NCI-H774 (cell line): Measurements from ENCODE around the gene MYL10.
"Not testable (repeated sequence)": the region's sequence is repeated elsewhere in the genome, so short reads cannot be mapped to it uniquely, and the experiment has no call there.

Experiments used
- DNase-seq: peaks from one replicate; lab custom pipeline; 2025; lab: John Stamatoyannopoulos, UW

The MYL10 gene

DNA sequence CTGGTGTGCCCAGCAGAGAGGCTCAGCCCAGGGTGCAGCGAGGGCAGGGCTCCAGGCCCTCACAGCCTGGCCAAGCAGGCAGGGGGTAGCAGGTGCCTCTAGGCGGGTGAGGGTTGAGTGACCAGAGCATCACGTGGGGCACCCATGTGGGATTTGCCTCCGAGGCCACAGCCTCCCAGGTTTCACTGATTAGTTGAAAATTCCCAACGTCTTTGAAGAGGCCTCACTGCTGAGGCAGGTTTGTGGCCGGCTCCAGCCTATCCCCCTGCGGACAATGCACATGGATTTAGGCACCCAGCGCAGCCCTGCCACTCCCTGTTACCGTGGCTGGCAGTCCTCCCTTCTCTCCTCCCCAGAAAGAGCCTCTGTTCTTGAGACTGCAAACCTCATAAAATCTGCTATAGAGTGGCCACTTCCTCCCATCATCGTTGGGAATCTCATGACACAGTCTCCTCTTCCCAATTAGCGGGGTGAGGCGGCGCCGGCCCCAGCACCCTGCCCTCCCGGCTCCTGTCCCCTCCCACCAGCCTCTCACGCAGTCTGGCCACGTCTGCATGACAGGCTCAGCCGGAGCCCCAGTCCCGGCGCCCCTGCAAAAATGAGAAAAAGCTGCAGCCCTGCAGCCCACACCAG, 10.8 kb downstream of the MYL10 start:
- no peak for DNase-seq

DNA sequence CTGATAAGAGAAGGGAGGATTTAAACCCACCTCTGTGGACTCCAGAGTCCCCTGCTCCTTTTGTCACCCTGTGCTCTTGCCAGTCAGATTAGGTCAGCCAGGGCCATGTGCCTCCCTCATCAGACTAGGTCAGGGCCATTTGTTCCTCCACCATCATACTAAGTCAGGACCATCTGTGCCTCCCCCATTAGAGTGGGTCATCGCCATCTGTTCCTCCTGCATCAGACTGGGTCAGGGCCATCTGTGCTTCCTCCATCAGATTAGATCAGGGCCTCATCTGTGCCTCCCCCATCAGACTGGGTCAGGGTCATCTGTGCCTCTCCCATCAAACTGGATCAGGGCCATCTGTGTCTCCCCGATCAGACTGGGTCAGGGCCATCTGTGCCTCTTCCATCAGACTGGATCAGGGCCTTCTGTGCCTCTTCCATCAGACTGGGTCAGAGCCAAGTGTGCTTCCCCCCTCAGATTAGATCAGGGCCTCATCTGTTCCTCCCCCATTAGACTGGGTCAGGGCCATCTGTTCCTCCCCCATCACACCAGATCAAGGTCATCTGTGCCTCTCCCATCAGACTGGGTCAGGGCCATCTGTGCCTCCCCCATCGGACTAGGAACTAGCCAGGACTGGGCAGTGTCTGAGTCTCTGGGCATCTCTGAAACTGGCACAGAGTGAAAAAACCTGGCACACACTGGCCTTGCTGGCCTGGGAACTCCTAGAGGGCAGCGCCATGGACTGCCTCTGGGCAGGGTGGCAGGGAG, 11.5 kb downstream of the MYL10 start:
- no peak for DNase-seq

DNA sequence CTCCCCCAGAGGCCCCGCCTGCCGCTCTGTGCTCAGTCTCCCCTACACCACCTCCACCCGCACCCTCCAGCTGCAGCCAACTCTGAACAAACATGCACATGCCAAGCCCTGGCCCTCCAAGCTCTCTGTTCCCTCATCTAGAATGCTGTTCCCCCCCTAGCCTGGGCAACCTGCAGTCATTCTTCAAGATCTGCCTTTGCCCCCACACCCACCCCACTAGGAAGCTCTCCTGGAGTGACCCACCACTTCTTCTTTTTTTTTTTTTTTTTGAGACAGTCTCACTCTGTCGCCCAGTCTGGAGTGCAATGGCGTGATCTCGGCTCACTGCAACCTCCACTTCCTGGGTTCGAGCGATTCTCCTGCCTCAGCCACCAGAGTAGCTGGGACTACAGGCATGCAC, 13.7 kb downstream of the MYL10 start:
- no peak for DNase-seq

DNA sequence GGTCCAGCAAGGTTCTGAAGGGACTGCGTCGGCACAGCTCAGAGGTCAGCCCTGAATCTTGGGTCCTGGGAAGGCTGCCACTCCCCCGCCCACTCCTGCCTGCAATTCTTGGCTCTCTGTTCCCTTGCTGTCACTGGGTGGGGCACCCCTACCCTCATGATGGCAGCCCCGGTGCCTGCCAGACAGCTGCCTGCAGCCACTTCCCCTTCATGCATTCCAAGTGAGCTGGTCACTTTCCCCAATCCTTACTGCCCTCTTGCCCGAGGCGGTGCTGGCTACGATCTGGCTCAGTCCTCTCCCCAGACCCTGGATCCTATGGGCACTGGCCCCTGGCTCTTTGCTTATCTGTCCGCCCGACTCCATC, 14.2 kb downstream of the MYL10 start:
- DNase-seq, result no peak

DNA sequence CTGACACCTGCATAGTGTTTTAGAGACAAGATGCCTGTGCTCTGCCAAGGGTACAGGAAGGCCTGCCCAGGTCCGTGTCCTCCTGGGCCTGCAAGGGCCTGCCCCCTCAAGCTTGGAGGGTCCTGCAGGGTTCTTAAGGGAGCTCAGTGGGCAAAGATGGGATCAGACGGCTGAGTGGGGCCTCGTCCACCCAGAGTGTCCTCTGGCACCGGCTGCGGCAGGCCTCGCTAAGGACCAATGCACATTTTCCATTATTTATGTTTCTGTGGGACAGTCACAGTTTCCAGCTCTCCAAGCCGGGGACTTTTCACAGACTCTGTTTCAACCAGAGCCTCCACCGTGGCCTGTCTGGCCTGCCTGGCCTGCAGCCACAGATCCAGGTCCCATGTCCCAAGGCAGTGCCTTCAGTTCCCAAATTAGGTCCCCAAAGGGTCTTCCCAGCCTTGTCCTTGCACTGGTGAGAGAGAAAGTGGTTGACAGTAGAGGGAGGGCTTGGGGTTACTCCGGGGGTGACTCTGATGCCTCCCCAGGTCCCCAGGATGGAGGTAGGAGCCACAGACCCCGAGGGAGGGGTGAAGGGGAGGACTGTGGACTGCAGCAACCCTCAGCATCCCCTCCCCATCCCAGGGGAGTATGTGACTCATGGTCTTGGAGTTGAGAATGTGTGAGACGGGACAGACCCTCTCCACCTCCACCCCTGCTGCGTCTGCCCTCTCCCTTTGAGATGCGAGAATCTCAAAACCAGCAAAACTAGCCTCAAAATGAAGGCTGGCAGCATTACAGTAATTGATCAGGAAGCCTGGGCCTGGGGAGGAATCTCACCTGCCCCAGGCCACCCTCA, 14.8 kb downstream of the MYL10 start:
- DNase-seq, result no peak

DNA sequence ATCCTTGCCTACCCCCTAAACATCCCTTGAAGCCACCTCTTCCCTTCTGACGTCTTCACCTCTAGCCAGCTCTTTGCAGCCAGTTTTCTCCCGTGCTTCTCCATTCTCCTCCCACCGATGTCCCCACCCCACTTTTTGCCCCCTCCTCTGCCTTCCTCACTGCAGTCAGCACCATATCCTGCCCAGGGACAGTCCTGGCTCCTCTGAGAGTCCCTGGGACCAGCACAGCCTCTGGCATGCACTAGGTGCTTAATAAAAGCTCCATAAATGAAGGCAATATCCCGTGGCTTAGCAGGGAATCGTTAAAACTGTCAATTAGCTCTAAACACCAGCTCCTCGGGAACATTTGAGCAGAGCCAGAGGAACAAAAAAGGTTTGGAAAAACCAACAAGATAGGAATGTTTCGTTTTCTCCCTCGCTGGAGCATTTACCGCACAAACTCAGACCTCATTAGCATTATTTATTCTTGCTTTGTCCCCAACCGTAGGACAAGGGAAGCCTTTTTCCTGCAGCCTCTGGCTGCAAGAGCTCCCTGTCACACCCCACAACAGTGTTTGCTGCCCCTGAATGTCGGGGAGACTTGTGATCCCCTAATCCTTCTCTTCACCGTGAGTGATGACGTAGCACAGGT, 16.1 kb downstream of the MYL10 start:
- DNase-seq, result no peak

DNA sequence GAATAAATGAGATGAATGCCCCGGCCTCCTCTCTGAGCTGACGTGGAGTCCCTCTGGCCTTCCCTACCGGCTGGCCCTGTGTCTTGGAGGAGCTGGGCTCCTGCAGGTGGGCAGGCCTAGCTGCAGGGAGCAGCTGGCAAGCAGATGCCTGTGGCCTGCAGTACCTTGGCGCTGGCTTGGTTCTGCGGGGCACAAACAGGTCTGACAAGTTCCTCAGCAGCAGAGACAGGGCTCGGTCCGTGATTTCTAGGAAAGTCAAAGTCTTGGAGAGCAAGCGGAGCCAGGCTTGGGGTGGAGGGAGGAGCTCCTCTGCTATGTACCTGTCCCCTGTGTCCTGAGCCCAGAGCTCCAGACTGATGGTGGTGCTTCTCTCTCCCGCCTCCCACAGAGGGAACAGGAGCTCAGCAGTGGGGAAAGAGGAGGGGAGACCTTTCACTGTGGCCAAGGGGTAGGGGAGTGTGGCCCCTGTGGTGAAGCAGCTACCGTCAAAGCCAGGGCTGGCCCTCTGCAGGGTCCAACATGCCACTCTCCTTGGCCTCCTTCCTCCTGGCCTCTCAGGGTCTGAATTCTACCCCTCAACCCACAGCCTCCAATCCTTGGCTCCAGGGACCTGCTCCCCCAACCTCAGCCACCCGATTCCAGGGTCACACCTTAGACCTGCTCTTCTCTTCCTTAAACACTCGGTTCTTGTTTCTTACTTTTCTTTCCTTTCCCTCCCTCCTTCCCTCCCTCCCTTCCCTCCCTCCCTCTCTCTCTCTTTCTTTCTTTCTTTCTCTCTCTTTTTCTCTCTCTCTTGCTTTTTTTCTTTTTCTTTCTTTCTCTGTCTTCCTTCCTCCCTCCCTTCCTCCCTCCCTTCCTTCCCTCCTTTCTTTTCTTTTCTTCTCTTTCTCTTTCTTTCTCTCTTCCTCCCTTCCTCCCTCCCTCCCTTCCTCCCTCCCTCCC, 20.1 kb downstream of the MYL10 start:
- peak; percentile 15 for DNase-seq

DNA sequence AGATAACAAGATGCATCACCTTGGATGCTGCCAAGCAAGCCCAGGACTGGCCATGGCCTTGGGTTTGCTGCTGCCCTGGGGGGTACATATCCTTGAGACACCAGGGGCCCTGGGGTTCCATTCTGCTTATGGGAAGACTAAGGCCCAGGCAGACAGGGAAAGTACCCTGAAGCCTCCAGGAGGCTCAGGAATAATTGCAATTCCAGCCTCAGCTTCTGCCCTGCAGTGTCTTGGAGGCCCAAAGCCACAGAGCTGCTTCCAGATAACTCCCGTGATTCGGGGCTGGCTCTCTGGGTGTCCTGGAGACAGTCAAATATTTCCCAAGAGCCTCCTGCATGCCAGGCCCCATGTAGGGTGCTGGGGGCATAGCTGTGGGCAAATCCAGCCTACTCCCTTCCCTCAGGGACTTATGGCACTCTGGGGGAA, 22.6 kb downstream of the MYL10 start:
- DNase-seq, result no peak

DNA sequence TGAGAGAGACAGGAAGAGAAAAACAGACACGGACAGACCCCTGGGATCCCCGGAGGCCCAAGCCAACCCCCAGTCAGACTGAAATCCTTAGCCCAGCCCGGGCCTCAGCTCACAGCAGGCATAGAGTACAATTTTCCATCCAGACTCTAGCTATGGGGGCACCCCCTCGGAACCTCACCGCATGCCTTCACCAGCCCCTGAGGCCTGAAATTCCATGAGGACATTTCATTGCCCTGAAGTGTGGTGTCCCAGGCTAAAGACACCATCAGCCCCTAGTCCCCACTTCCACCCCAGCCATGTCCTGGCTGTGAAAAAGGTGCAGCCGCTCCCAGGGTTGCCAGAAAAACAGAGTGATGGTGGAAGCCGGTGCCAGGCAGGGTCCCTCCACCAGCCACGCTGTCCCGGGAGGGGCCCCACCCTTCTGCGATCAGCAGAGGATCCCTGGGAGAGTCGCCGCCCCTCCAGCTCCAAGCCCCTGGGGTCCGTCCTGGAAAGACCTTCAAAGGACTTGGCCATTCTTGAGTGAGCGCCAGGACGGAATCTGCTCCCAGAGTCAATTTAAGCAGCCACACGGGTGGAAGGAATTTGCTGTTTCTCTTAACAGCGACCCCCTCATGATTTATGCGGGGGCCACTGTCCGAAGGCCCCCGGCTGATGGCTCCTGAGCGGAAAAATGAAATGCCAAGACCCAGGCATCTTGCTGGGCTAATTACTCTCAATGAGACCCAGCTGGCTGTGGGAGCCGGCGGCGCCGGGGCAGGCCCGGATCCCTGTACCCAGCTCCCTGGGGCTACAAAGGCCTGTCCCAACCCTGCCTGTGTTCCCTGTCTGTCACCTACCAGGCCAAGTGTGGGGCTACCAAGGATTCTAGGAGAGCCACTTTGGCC, 23.2 kb downstream of the MYL10 start:
- no peak for DNase-seq

DNA sequence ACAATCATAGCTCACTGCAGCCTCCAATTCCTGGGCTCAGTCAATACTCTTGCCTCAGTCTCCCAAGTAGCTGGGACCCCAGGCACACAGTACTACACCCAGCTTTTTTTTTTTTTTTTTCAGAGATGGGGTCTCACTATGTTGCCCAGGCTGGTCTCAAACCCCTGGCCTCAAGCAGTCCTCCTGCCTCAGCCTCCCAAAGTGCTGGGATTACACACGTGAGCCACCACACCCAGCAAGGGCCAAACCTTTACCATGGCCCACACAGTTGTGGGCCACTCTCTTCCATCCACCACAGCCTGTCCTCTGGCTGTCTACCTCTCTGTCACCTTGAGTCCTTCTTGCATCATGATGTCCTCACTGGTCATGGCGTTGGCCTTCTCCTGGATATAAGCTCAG, 24.2 kb downstream of the MYL10 start:
- not testable (repeated sequence) for DNase-seq

DNA sequence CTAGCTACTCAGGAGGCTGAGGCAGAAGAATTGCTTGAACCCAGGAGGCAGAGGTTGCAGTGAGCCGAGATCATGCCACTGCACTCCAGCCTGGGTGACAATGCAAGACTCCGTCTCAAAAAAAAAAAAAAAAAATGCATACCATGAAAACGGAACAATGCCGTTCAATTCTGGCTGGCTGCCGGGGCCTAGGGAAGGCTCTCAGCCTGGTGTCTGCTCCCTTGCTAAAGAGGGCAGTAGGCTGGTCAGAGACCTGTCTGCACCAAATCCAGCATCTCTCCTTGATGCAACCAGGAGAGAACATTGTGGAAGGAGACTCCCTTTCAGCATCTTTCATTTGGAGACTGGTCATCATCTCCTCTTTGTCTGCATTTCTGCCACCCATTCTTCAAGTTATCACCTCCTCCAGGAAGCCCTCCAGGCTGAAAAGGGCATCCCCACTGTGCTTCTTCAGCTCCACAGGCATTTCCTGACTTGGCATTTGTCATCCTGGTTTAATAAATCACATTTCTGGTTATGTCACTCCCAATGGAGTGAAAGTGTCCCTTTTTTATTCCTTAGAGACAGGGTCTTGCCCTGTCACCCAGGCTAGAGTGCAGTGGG, 24.7 kb downstream of the MYL10 start:
- no peak for DNase-seq

DNA sequence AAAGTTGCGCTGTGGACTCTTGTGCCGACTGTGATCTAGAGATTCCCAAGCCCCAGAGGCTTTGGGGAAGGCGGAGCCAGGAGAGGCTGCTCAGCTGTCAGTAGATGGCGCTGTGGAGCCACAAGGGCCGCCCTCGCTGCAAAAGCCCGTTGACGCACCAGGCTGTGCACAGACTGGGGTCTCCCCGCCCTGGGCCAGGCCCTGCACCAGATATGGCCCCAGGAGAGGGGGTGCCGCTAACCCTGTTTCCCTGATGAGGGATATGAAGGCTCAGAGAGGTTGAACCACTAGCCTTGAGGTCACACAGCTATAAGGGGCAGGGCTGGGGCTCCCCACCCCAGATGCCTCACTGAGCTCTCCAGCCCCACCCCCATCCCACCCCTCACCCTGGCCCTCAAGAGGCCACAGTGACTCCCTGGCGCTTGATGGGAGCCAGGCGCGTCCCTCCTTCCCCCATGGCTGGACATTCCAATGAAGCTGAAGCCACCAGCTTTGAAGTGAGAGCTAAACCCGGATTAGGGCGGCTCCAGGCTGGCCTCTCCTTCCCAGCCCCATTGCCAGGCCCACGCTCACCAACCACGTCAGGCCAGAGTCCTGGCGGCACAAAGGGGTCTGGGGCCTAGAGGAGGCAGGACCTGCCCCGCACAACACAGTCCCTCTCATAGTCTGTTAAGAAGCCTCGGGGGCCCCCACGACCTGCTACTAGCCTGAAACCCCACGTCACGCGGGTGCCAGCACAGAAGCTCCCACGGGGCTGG, 26.4 kb downstream of the MYL10 start:
- DNase-seq, result peak; percentile 44

DNA sequence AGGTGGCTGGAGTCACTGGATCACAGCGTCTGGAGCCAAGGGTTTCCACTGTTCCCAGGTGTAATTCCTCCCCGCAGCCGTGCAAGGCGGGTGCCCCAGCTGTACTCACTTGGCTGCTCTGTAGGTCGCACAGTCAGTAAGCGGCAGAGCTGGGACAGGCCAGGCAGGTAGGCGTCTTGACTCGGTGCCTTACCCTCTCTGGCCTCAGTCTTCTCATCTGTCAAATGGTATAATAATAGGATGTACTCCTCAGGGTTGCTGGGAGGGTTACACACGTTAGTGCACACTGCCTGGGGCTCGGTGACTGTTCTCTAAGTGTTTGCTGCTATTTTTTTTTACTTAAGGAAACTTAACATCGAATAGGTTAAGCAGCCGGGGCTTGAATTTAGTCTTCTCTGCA, 27.0 kb downstream of the MYL10 start:
- no peak for DNase-seq

DNA sequence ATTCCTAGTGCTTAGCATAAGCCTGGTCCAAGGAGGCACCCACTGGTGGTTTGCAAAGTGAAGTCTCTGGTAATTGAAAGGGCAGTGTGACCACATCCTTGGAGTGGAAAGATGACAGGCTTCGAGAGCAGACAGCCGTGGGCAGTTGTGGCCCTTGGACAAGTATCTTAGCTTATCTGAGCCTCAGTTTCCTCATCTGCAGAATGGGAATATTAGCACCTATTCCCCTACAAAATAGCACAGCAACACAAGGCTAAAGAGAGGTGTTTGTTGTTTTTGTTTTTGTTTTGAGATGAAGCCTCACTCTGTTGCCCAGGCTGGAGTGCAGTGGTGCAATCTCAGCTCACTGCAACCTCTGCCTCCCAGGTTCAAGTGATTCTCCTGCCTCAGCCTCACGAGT, 29.3 kb downstream of the MYL10 start:
- no peak for DNase-seq

DNA sequence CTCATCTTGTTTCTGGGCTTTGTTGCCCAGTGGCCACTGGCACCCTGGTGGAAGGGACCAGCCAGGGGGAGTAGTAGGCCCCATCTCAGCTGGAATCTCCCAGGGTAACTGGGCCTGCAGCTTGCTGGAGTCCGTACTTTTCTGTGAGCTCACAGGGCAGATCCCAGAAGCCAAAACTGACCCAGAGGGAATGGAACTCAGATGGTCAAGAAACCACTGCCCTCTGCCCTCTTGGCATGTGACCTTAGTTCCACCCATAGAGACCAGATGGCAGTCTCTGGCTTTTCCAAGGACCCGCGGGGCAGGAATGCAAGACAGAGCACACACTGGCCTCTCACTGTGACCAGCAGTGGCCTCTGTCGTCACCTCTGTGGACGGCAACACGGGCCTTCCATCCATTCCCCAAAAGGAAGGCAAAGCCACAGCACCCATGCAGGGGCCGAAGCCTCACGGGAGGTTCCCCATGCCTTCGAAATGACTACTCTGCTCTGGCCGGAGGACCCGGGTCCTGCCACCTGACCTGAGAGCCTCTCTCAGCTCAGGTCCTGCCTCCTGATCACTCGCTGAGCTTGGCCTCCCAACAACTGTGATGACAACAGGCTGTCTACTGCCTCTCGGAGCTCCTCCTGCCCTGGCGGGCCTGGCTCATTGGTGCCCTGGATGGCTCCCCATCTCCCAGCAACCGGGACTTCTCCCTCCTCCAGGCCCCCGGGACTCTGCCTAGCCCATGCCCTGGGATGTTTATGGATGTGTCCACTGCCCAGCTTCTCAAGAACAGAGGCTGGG, 29.9 kb downstream of the MYL10 start:
- no peak for DNase-seq

DNA sequence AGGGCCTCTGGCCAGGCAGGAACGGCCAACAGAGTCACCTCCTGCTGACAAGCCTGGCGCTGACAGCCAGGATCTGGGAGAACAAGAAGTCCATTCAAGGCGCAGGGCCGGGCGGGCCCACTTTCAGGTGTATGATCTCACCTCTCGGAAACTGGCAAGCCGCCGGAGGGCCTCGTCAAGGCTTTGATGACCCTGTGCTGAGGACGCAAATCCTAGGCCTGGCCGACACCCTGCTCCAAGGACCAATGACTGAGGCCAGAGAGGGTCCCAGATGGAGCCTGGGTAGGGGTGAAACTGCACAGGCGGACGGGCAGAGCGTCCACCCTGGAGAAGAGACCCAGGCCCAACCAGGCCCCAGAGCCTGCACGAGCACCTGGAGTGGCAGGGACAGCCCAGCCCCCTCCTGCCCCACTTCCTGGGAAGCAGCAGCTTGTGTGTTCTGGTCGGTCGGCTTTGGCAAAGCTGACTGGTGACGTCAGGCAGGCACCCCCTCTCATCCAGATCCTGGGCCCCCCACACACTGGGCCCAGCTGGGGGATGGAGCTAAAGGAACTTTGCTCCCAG, 30.6 kb downstream of the MYL10 start:
- no peak for DNase-seq

DNA sequence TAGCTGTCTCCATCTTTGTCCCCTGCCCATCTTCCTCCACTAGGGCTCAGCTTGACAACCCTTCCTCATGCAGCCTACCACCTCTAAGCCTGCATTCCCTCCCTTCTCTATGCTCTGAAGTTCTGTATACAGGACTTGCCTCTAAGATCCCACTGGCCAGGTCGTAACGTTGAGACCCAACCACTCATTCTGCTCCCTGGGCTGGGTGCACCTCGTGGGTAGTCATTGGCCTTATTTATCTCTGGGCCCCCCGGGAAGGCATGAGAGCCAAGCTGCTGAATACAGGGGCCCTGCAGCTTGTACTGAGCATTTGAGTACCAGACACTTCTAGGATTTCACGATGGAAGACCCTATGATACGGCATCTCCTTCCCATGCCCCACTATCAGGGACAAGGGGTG, 31.2 kb downstream of the MYL10 start:
- DNase-seq, result no peak

DNA sequence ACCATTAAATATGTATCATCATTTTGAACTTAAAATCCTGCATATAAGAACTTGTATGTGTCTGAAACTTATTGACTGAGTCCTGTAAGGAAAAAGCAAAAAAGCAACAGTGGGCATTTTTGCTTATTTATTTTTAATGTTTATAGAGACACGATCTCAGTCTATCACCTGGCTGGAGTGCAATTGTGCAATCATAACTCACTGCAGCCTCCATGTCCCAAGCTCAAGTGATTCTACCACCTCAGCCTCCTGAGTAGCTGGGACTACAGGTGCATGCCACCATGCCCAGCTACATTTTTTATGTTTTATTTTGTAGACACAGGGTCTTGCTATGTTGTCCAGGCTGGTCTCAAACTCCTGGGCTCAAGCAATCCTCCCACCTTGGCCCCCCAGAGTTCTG, 32.2 kb downstream of the MYL10 start:
- DNase-seq, result no peak
